Liver (tissue), 9 donors: ENCODE data around the gene CEACAM7. TPM values are rescaled to one million over a fixed set of nuclear protein-coding genes. Genes with fewer than 3 reads are reported as not detected.

Experiments used
- DNase-seq: peaks from one replicate; pipeline ENCODE4 v3.0.0-alpha.2; 2017; ENCODE audit warnings: low spot score
- H3K27ac ChIP-seq, 2 donors: one replicate each; pipeline ENCODE4 v1.7.0; 2013; ENCODE audit warnings: inconsistent platforms in 2 of 2, low read length in 2 of 2, control low read depth in 1 of 2, low read depth in 1 of 2, mild to moderate bottlenecking in 1 of 2
- H3K27me3 ChIP-seq, 4 donors: one replicate each; pipeline versions ENCODE4 v1.6.1 to v1.7.0; 2013; ENCODE audit warnings: low read length in 3 of 4, inconsistent platforms in 1 of 4, mild to moderate bottlenecking in 1 of 4, moderate library complexity in 1 of 4; ENCODE audit not compliant: control insufficient read depth in 4 of 4, insufficient read depth in 4 of 4
- H3K36me3 ChIP-seq, 4 donors: one replicate each; pipeline versions ENCODE4 v1.6.1 to v1.7.0; 2013; ENCODE audit warnings: low read length in 3 of 4, mild to moderate bottlenecking in 3 of 4, low read depth in 1 of 4, moderate library complexity in 1 of 4; ENCODE audit not compliant: control insufficient read depth in 4 of 4, insufficient read depth in 3 of 4
- H3K4me1 ChIP-seq, 4 donors: one replicate each; pipeline versions ENCODE4 v1.6.1 to v1.7.0; 2013; ENCODE audit warnings: low read length in 3 of 4, mild to moderate bottlenecking in 3 of 4, moderate library complexity in 1 of 4; ENCODE audit not compliant: control insufficient read depth in 4 of 4, insufficient read depth in 4 of 4
- H3K4me3 ChIP-seq, 3 donors: one replicate each; pipeline versions ENCODE4 v1.6.1 to v1.7.0; 2013; ENCODE audit warnings: low read length in 3 of 3, control low read depth in 1 of 3, low read depth in 1 of 3, mild to moderate bottlenecking in 1 of 3
- H3K9ac ChIP-seq, 2 donors: one replicate each; pipeline ENCODE4 v1.7.0; 2013; ENCODE audit warnings: low read length in 2 of 2, mild to moderate bottlenecking in 2 of 2, moderate library complexity in 2 of 2, control low read depth in 1 of 2, low read depth in 1 of 2
- H3K9me3 ChIP-seq, 4 donors: one replicate each; pipeline versions ENCODE4 v1.6.1 to v1.7.0; 2013; ENCODE audit warnings: low read length in 3 of 4; ENCODE audit not compliant: control insufficient read depth in 4 of 4
- ATF3 ChIP-seq: IDR thresholded peaks from 2 replicates; pipeline ENCODE4 v1.6.1; 2016; ENCODE audit warnings: antibody characterized with exemption
- EGR1 ChIP-seq, 2 donors: IDR thresholded peaks; 2 replicates each; pipeline ENCODE4 v1.6.1; 2016 to 2018; ENCODE audit warnings: antibody characterized with exemption in 2 of 2, low read depth in 2 of 2
- FOXA1 ChIP-seq: IDR thresholded peaks from 2 replicates; pipeline ENCODE4 v1.6.1; 2016; ENCODE audit warnings: antibody characterized with exemption
- FOXA2 ChIP-seq: IDR thresholded peaks from 2 replicates; pipeline ENCODE4 v1.6.1; 2016; ENCODE audit warnings: antibody characterized with exemption
- GABPA ChIP-seq, 2 donors: IDR thresholded peaks in 1 of 2; conservative IDR thresholded peaks in 1 of 2; 2 replicates each; pipeline ENCODE4 v1.6.1; 2016; ENCODE audit warnings: antibody characterized with exemption in 2 of 2, mild to moderate bottlenecking in 1 of 2, moderate library complexity in 1 of 2
- HNF4A ChIP-seq, 2 donors: conservative IDR thresholded peaks; 2 replicates each; pipeline ENCODE4 v1.6.1; 2016; ENCODE audit warnings: antibody characterized with exemption in 2 of 2, mild to moderate bottlenecking in 2 of 2
- HNF4G ChIP-seq: IDR thresholded peaks from 2 replicates; pipeline ENCODE4 v1.6.1; 2016; ENCODE audit warnings: antibody characterized with exemption
- JUND ChIP-seq, 2 donors: IDR thresholded peaks; 2 replicates each; pipeline ENCODE4 v1.6.1; 2016; ENCODE audit warnings: antibody characterized with exemption in 2 of 2
- NR2F2 ChIP-seq: IDR thresholded peaks from 2 replicates; pipeline ENCODE4 v1.6.1; 2016; ENCODE audit warnings: antibody characterized with exemption
- RAD21 ChIP-seq, 2 donors: IDR thresholded peaks; 2 replicates each; pipeline ENCODE4 v1.6.1; 2016; ENCODE audit warnings: antibody characterized with exemption in 2 of 2, mild to moderate bottlenecking in 2 of 2
- REST ChIP-seq: IDR thresholded peaks from 2 replicates; pipeline ENCODE4 v1.6.1; 2016; ENCODE audit warnings: antibody characterized with exemption, mild to moderate bottlenecking
- RXRA ChIP-seq, 2 donors: IDR thresholded peaks; 2 replicates each; pipeline ENCODE4 v1.6.1; 2017 to 2018; ENCODE audit warnings: antibody characterized with exemption in 2 of 2, mild to moderate bottlenecking in 1 of 2
- SP1 ChIP-seq: IDR thresholded peaks from 2 replicates; pipeline ENCODE4 v1.6.1; 2018; ENCODE audit warnings: antibody characterized with exemption, mild to moderate bottlenecking
- TAF1 ChIP-seq: conservative IDR thresholded peaks from 2 replicates; pipeline ENCODE4 v1.6.1; 2016; ENCODE audit warnings: antibody characterized with exemption, mild to moderate bottlenecking
- YY1 ChIP-seq: IDR thresholded peaks from 2 replicates; pipeline ENCODE4 v1.6.1; 2016; ENCODE audit warnings: antibody characterized with exemption, mild to moderate bottlenecking
- WGBS: extraction: QIAGEN DNeasy Blood & Tissue Kit; methylation state at CpG from one replicate; pipeline ENCODE4 v1.1.7; 2013; 5-methylcytosine and 5-hydroxymethylcytosine counted together
- polyA plus RNA-seq, 2 donors: library from polyadenylated mRNA; stranded (reverse) in 1 of 2; unstranded in 1 of 2; fragments of 200-250 nt in 1 of 2; fragments of >200 nt in 1 of 2; fragmentation: Nextera tagmentation in 1 of 2; extraction: Ambion mirVana in 1 of 2; gene quantifications; one replicate each; pipeline versions ENCODE4 v1.2.1 to v1.2.3, GENCODE V29; 2013 to 2015
- total RNA-seq, 2 donors: library from RNA; depleted of rRNA; stranded (reverse); fragments of >200 nt; gene quantifications; one replicate each; pipeline ENCODE4 v1.2.3, GENCODE V29; 2014
- TF ChIP-seq, protein P1 (sequence below): IDR thresholded peaks from 2 replicates; pipeline ENCODE4 v1.6.1; 2016; ENCODE audit warnings: antibody characterized with exemption
- TF ChIP-seq, protein P2 (sequence below): IDR thresholded peaks from 2 replicates; pipeline ENCODE4 v1.6.1; 2016; ENCODE audit warnings: antibody characterized with exemption
- TF ChIP-seq, protein P3 (sequence below): fragments of 150-350 bp; IDR thresholded peaks from 2 replicates; pipeline ENCODE4 v1.5.1; 2017; ENCODE audit warnings: improper control_type of control experiment, low read depth, low read length; ENCODE audit not compliant: missing input control
- donor health status: healthy.
- donor health status: healthy.
- donor health status: healthy.
- donor health status: healthy.
- donor health status: healthy.

Gene CEACAM7
- total and polyA plus RNA-seq, 4 donors = 0.03 TPM; not detected in 3

DNA sequence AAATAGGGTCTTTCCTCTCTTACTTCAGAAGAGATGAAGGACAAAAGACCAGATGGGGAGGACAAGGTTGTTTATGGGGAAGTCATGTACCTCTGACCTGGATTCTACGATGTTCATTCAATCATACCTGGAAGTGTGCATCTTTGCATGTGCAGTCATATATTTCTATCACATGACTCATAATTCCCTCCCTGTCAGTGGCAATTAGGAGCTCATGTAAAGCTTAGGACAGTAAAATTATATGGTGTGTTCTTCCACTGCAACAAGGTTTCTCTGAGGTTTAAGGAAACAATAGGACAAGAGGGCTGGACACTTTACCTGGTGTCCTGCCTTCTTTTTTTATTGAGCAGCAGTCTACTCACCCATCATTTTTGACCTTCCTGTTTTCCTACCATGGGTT lies 19.8 kb downstream of the CEACAM7 start:
- peaks cover 0 to 14% (median 4%) of the 10 kb centered on the region in 4 donors for H3K27me3 ChIP-seq
- no peak for DNase-seq
- no peaks in the 10 kb centered on the region for H3K36me3 ChIP-seq
- no peak overlapping the region for H3K4me3 ChIP-seq
- H3K9ac ChIP-seq = no peak overlapping the region
- no peak overlapping the region for H3K27ac ChIP-seq
- TF ChIP-seq RAD21 (IDR thresholded peaks at IDR 0.05) = no peak
- no peak for TF ChIP-seq JUND (IDR thresholded peaks at IDR 0.05)
- TF ChIP-seq YY1 = no peak
- TF ChIP-seq NR2F2 = no peak
- TF ChIP-seq EGR1 (IDR thresholded peaks at IDR 0.05; ENCODE audit: low read depth in 2 of 2) = no peak
- TF ChIP-seq GABPA (IDR thresholded peaks at IDR 0.05 in 1 of 2, conservative IDR thresholded peaks at IDR 0.05 in 1 of 2) = no peak
- TF ChIP-seq REST = no peak
- TF ChIP-seq RXRA (IDR thresholded peaks at IDR 0.05) = no peak
- TF ChIP-seq, protein P1, sequence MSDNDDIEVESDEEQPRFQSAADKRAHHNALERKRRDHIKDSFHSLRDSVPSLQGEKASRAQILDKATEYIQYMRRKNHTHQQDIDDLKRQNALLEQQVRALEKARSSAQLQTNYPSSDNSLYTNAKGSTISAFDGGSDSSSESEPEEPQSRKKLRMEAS = no peak
- TF ChIP-seq FOXA2 = no peak
- TF ChIP-seq FOXA1 = no peak
- no peak for TF ChIP-seq SP1
- no peak for TF ChIP-seq HNF4A (conservative IDR thresholded peaks at IDR 0.05)
- no peak for TF ChIP-seq ATF3
- TF ChIP-seq TAF1 = no peak
- TF ChIP-seq, protein P2, sequence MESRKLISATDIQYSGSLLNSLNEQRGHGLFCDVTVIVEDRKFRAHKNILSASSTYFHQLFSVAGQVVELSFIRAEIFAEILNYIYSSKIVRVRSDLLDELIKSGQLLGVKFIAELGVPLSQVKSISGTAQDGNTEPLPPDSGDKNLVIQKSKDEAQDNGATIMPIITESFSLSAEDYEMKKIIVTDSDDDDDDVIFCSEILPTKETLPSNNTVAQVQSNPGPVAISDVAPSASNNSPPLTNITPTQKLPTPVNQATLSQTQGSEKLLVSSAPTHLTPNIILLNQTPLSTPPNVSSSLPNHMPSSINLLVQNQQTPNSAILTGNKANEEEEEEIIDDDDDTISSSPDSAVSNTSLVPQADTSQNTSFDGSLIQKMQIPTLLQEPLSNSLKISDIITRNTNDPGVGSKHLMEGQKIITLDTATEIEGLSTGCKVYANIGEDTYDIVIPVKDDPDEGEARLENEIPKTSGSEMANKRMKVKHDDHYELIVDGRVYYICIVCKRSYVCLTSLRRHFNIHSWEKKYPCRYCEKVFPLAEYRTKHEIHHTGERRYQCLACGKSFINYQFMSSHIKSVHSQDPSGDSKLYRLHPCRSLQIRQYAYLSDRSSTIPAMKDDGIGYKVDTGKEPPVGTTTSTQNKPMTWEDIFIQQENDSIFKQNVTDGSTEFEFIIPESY = no peak
- TF ChIP-seq, protein P3, sequence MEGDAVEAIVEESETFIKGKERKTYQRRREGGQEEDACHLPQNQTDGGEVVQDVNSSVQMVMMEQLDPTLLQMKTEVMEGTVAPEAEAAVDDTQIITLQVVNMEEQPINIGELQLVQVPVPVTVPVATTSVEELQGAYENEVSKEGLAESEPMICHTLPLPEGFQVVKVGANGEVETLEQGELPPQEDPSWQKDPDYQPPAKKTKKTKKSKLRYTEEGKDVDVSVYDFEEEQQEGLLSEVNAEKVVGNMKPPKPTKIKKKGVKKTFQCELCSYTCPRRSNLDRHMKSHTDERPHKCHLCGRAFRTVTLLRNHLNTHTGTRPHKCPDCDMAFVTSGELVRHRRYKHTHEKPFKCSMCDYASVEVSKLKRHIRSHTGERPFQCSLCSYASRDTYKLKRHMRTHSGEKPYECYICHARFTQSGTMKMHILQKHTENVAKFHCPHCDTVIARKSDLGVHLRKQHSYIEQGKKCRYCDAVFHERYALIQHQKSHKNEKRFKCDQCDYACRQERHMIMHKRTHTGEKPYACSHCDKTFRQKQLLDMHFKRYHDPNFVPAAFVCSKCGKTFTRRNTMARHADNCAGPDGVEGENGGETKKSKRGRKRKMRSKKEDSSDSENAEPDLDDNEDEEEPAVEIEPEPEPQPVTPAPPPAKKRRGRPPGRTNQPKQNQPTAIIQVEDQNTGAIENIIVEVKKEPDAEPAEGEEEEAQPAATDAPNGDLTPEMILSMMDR = no peak
- no peak for TF ChIP-seq HNF4G
- H3K9me3 ChIP-seq = peaks cover 7 to 13% (median 11%) of the 10 kb centered on the region in 4 donors
- H3K4me1 ChIP-seq = no peaks in the 10 kb centered on the region
- 46% methylated on average over 1 of the region's 1 CpG for WGBS
